ENCODE results near the gene DNM2. TPM values are rescaled to one million over a fixed set of nuclear protein-coding genes. Genes with fewer than 3 reads are reported as not detected.
"Not testable (repeated sequence)": the region's sequence is repeated elsewhere in the genome, so short reads cannot be mapped to it uniquely, and the experiment has no call there.

The DNM2 gene
- total RNA-seq, 1 donor from 2014 or later: 227 TPM

- Mint-ChIP-seq H3K9me3 (ENCODE audit: unreplicated experiment) (peaks cover 13% of the 10 kb centered on the region), H3K27me3 (ENCODE audit: unreplicated experiment) (peaks cover 17% of the 10 kb centered on the region), H3K4me1 (ENCODE audit: low read depth, unreplicated experiment) (peaks cover 6% of the 10 kb centered on the region), H3K4me3 (ENCODE audit: unreplicated experiment) (peak overlapping the region; percentile 92), H3K27ac (ENCODE audit: unreplicated experiment) (peak overlapping the region; percentile 97), H3K36me3 (ENCODE audit: unreplicated experiment) (no peaks in the 10 kb centered on the region)
- DNase-seq: peak; percentile 71
- TF ChIP-seq CTCF (IDR thresholded peaks at IDR 0.05; ENCODE audit: partially characterized antibody, unreplicated experiment): no peak
Observed at GRCh38 chr19:10836479-10837330, 118.8 kb downstream of the DNM2 start.

- H3K4me1 Mint-ChIP-seq (ENCODE audit: low read depth, unreplicated experiment); H3K36me3 Mint-ChIP-seq (ENCODE audit: unreplicated experiment); H3K4me3 Mint-ChIP-seq (ENCODE audit: unreplicated experiment); DNase-seq; H3K27ac Mint-ChIP-seq (ENCODE audit: unreplicated experiment): not testable (repeated sequence)
- Mint-ChIP-seq H3K9me3 (ENCODE audit: unreplicated experiment) (peaks cover 13% of the 10 kb centered on the region), H3K27me3 (ENCODE audit: unreplicated experiment) (peaks cover 17% of the 10 kb centered on the region)
Observed at GRCh38 chr19:10837649-10838048, 119.8 kb downstream of the DNM2 start.

GRCh38 chr19:10838377-10838776 lies 120.5 kb downstream of the DNM2 start:
- H3K36me3 Mint-ChIP-seq (ENCODE audit: unreplicated experiment): no peaks in the 10 kb centered on the region
- H3K4me3 Mint-ChIP-seq (ENCODE audit: unreplicated experiment): peak overlapping the region; percentile 6
- peaks cover 6% of the 10 kb centered on the region for H3K4me1 Mint-ChIP-seq (ENCODE audit: low read depth, unreplicated experiment)
- H3K9me3 Mint-ChIP-seq (ENCODE audit: unreplicated experiment): peaks cover 13% of the 10 kb centered on the region
- DNase-seq: no peak
- H3K27ac Mint-ChIP-seq (ENCODE audit: unreplicated experiment): no peak overlapping the region
- H3K27me3 Mint-ChIP-seq (ENCODE audit: unreplicated experiment): peaks cover 19% of the 10 kb centered on the region
- no peak for TF ChIP-seq CTCF (IDR thresholded peaks at IDR 0.05; ENCODE audit: partially characterized antibody, unreplicated experiment)

- Mint-ChIP-seq H3K27me3 (ENCODE audit: unreplicated experiment) (peaks cover 22% of the 10 kb centered on the region), H3K4me3 (ENCODE audit: unreplicated experiment) (no peak overlapping the region), H3K27ac (ENCODE audit: unreplicated experiment) (no peak overlapping the region), H3K4me1 (ENCODE audit: low read depth, unreplicated experiment) (peaks cover 6% of the 10 kb centered on the region), H3K36me3 (ENCODE audit: unreplicated experiment) (no peaks in the 10 kb centered on the region), H3K9me3 (ENCODE audit: unreplicated experiment) (peaks cover 10% of the 10 kb centered on the region)
- no peak for TF ChIP-seq CTCF (IDR thresholded peaks at IDR 0.05; ENCODE audit: partially characterized antibody, unreplicated experiment)
- DNase-seq: no peak
Observed at GRCh38 chr19:10839114-10840050, 121.5 kb downstream of the DNM2 start.

GRCh38 chr19:10842788-10843187 lies 124.9 kb downstream of the DNM2 start:
- H3K4me3 Mint-ChIP-seq (ENCODE audit: unreplicated experiment): no peak overlapping the region
- DNase-seq: no peak
- H3K27me3 Mint-ChIP-seq (ENCODE audit: unreplicated experiment): peaks cover 12% of the 10 kb centered on the region
- peaks cover 6% of the 10 kb centered on the region for H3K36me3 Mint-ChIP-seq (ENCODE audit: unreplicated experiment)
- peaks cover 7% of the 10 kb centered on the region for H3K9me3 Mint-ChIP-seq (ENCODE audit: unreplicated experiment)
- no peak for TF ChIP-seq CTCF (IDR thresholded peaks at IDR 0.05; ENCODE audit: partially characterized antibody, unreplicated experiment)
- H3K4me1 Mint-ChIP-seq (ENCODE audit: low read depth, unreplicated experiment): no peaks in the 10 kb centered on the region
- no peak overlapping the region for H3K27ac Mint-ChIP-seq (ENCODE audit: unreplicated experiment)
